ENCODE results near the gene TXNDC5. TPM values are rescaled to one million over a fixed set of nuclear protein-coding genes. Genes with fewer than 3 reads are reported as not detected.

TXNDC5 gene
- total RNA-seq, 2 experiments from 2014 or later, result 312 to 319 TPM

DNA sequence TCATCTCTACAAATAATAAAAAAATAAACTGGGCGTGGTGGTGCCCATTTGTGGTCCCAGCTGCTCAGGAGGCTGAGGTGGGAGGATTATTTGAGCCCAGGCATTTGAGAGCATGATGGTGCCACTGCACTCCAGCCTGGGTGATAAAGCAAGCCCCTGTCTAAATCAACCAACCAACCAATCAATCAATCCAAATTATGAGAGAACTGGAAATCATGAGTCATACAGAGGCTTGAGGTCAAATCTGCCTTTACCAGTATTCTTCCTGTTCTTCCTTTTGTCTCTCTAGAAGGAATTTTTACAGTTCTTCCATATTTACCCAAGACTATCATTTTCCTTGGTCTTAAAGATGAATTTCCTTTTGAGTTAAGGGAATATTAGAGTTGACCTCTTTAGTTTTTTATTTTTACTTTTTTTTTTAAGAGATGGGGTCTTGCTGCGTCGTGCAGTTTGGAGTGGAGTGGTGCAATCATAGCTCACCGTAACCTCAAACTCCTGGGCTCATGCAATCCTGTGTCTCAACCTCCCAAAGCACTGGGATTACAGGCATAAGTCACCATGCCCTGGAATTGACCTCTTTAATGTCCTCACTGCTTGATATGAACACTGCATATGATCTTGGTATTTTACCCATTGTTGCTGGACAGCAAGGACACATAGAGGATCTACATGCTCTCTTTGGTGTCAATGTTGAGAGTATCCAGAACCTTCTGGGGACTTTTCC lies 44.1 kb upstream of the TXNDC5 start:
- DNase-seq (ENCODE audit: low spot score), result no peak
- Histone ChIP-seq H2AFZ (ENCODE audit: low read length) (no peak overlapping the region), H3K9me3 (ENCODE audit: low read length) (no peaks in the 10 kb centered on the region), H3K4me3 (ENCODE audit: low read depth, low read length, poor library complexity, severe bottlenecking) (no peak overlapping the region), H3K4me1 (ENCODE audit: insufficient read depth, low read length, poor library complexity, severe bottlenecking) (no peaks in the 10 kb centered on the region), H3K36me3 (ENCODE audit: insufficient read depth, low read length) (no peaks in the 10 kb centered on the region), H3K4me2 (ENCODE audit: low read length) (no peak overlapping the region), H3K27ac (ENCODE audit: low read depth, low read length, poor library complexity, severe bottlenecking) (no peak overlapping the region), H3K9me2 (ENCODE audit: insufficient read depth, low read length) (no peaks in the 10 kb centered on the region), H3K79me2 (ENCODE audit: insufficient read depth, low read depth, low read length) (no peaks in the 10 kb centered on the region), H4K20me1 (ENCODE audit: insufficient read depth, low read length) (no peaks in the 10 kb centered on the region)
- ChIA-PET CTCF (ENCODE audit: unreplicated experiment) (interaction anchor here (0.9 to 1.0 kb wide), 2 partner anchors 15 to 38 kb away, joined by 3 read pairs; no protein-coding TSS in a partner anchor), POLR2A (interaction anchor here (2.0 kb wide), 1 partner anchor 15 kb away, joined by 6 read pairs; no protein-coding TSS in a partner anchor)
- intact Hi-C loops (cut with micrococcal nuclease; ENCODE audit: unreplicated experiment), result no loop called here
- TF ChIP-seq, protein P1, sequence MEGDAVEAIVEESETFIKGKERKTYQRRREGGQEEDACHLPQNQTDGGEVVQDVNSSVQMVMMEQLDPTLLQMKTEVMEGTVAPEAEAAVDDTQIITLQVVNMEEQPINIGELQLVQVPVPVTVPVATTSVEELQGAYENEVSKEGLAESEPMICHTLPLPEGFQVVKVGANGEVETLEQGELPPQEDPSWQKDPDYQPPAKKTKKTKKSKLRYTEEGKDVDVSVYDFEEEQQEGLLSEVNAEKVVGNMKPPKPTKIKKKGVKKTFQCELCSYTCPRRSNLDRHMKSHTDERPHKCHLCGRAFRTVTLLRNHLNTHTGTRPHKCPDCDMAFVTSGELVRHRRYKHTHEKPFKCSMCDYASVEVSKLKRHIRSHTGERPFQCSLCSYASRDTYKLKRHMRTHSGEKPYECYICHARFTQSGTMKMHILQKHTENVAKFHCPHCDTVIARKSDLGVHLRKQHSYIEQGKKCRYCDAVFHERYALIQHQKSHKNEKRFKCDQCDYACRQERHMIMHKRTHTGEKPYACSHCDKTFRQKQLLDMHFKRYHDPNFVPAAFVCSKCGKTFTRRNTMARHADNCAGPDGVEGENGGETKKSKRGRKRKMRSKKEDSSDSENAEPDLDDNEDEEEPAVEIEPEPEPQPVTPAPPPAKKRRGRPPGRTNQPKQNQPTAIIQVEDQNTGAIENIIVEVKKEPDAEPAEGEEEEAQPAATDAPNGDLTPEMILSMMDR (conservative IDR thresholded peaks at IDR 0.05; ENCODE audit: low read length), result no peak
- no peak for TF ChIP-seq EZH2phosphoT487 (IDR thresholded peaks at IDR 0.05; ENCODE audit: borderline replicate concordance, low read depth, low read length)
- no TSS peak for BruUV-seq (replicated peaks)

DNA sequence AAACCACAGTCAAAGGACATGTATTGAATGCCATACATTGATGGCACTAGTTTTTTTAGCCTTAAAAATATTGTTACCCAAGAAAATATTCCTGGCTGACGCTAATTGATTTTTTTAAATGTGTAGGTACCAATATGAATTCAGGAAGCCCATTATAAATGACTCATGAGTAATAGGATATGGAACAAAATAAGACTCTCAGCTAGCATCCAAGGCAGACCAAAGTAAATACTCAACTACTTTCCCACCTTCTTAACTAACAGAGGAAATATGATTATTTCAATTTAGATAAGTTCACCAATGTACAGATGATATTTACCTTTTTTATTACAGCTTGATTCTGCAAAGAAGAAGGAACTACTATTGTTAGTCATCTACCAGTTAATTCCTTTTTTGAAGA lies 43.2 kb upstream of the TXNDC5 start:
- ChIA-PET POLR2A (interaction anchor here (1.0 to 2.0 kb wide), 2 partner anchors 11 to 14 kb away, joined by 3 to 6 read pairs; no protein-coding TSS in a partner anchor), CTCF (ENCODE audit: unreplicated experiment) (interaction anchor here (0.5 to 1.0 kb wide), 2 partner anchors 21 to 37 kb away, joined by 3 read pairs; no protein-coding TSS in a partner anchor)
- TF ChIP-seq, protein P1 (conservative IDR thresholded peaks at IDR 0.05; ENCODE audit: low read length), result no peak
- TF ChIP-seq EZH2phosphoT487 (IDR thresholded peaks at IDR 0.05; ENCODE audit: borderline replicate concordance, low read depth, low read length), result no peak
- Histone ChIP-seq H2AFZ (ENCODE audit: low read length) (no peak overlapping the region), H3K9me3 (ENCODE audit: low read length) (no peaks in the 10 kb centered on the region), H4K20me1 (ENCODE audit: insufficient read depth, low read length) (no peaks in the 10 kb centered on the region), H3K4me3 (ENCODE audit: low read depth, low read length, poor library complexity, severe bottlenecking) (no peak overlapping the region), H3K36me3 (ENCODE audit: insufficient read depth, low read length) (no peaks in the 10 kb centered on the region), H3K4me1 (ENCODE audit: insufficient read depth, low read length, poor library complexity, severe bottlenecking) (no peaks in the 10 kb centered on the region), H3K79me2 (ENCODE audit: insufficient read depth, low read depth, low read length) (no peaks in the 10 kb centered on the region), H3K9me2 (ENCODE audit: insufficient read depth, low read length) (no peaks in the 10 kb centered on the region), H3K27ac (ENCODE audit: low read depth, low read length, poor library complexity, severe bottlenecking) (no peak overlapping the region), H3K4me2 (ENCODE audit: low read length) (no peak overlapping the region)
- intact Hi-C loops (cut with micrococcal nuclease; ENCODE audit: unreplicated experiment), result no loop called here
- no TSS peak for BruUV-seq (replicated peaks)
- no peak for DNase-seq (ENCODE audit: low spot score)

DNA sequence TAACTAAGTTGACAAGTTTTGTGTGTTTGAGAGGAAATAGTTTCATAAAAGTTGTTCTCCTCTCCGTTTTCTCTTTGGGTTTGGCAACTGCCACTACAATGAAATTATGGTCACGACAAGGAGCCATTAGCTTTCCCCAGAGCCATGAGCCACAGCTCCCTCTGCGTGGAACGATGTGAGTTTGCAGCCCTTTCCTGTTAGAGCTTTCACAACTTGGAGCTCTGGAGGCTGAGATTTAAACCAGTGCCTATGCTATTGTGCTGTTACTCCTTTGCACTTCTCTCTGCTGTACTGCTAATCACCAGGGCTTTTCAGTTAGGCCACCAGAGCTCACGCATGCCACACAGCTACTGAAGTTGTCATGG lies 29.3 kb upstream of the TXNDC5 start:
- H3K36me3 ChIP-seq (ENCODE audit: insufficient read depth, low read length), result no peaks in the 10 kb centered on the region
- BruUV-seq (replicated peaks), result no TSS peak
- no peaks in the 10 kb centered on the region for H3K79me2 ChIP-seq (ENCODE audit: insufficient read depth, low read depth, low read length)
- no peaks in the 10 kb centered on the region for H4K20me1 ChIP-seq (ENCODE audit: insufficient read depth, low read length)
- no peaks in the 10 kb centered on the region for H3K9me3 ChIP-seq (ENCODE audit: low read length)
- CTCF ChIA-PET (ENCODE audit: unreplicated experiment), result interaction anchor here (1.1 to 1.4 kb wide), 5 partner anchors 15 to 38 kb away, joined by 3 to 9 read pairs (median 3); no protein-coding TSS in a partner anchor
- POLR2A ChIA-PET, result interaction anchor here (0.6 to 5.3 kb wide), 13 partner anchors 10 to 162 kb away, joined by 3 to 58 read pairs (median 4); partner anchors contain the start of gene EEF1E1
- H3K9me2 ChIP-seq (ENCODE audit: insufficient read depth, low read length), result no peaks in the 10 kb centered on the region
- no peak overlapping the region for H3K4me3 ChIP-seq (ENCODE audit: low read depth, low read length, poor library complexity, severe bottlenecking)
- H2AFZ ChIP-seq (ENCODE audit: low read length), result peak overlapping the region; percentile 89
- peaks cover 20% of the 10 kb centered on the region for H3K4me1 ChIP-seq (ENCODE audit: insufficient read depth, low read length, poor library complexity, severe bottlenecking)
- no peak for TF ChIP-seq EZH2phosphoT487 (IDR thresholded peaks at IDR 0.05; ENCODE audit: borderline replicate concordance, low read depth, low read length)
- TF ChIP-seq, protein P1 (conservative IDR thresholded peaks at IDR 0.05; ENCODE audit: low read length), result no peak
- peak overlapping the region; percentile 36 for H3K4me2 ChIP-seq (ENCODE audit: low read length)
- intact Hi-C loops (cut with micrococcal nuclease; ENCODE audit: unreplicated experiment), result no loop called here
- H3K27ac ChIP-seq (ENCODE audit: low read depth, low read length, poor library complexity, severe bottlenecking), result no peak overlapping the region
- DNase-seq (ENCODE audit: low spot score), result no peak

Data from OCI-LY7 (cell line).